Neural cell (in vitro differentiated cells): ENCODE data around the gene ATP6V1F. TPM values are rescaled to one million over a fixed set of nuclear protein-coding genes. Genes with fewer than 3 reads are reported as not detected.

Experiments
- H2AFZ ChIP-seq: fragments of 200-600, 300-800 bp; sonication (generic), shearing (Covaris generic); 2 replicates; pipeline ENCODE4 v1.6.0; 2014; ENCODE audit warnings: low read depth, mild to moderate bottlenecking, antibody characterized with exemption, low read length, moderate library complexity
- H3F3A ChIP-seq: fragments of 200-600 bp; shearing (Covaris generic); 2 replicates; pipeline ENCODE4 v1.6.1; 2016; ENCODE audit warnings: mild to moderate bottlenecking, moderate library complexity, mixed read lengths, antibody characterized with exemption, low read length; ENCODE audit not compliant: insufficient read depth, poor library complexity, severe bottlenecking
- H3K27ac ChIP-seq: fragments of 200-600, 300-800 bp; sonication (generic), shearing (Covaris generic); 2 replicates; pipeline ENCODE4 v1.5.1; 2014; ENCODE audit warnings: mild to moderate bottlenecking, low read length, moderate library complexity
- H3K27me3 ChIP-seq: fragments of 300-800, 200-600 bp; sonication (generic), shearing (Covaris generic); 2 replicates; pipeline ENCODE4 v1.6.0; 2014; ENCODE audit warnings: mild to moderate bottlenecking, low read depth, low read length, moderate library complexity; ENCODE audit not compliant: insufficient read depth
- H3K36me3 ChIP-seq: fragments of 300-800, 200-600 bp; sonication (generic), shearing (Covaris generic); 2 replicates; pipeline ENCODE4 v1.5.1; 2014; ENCODE audit warnings: mild to moderate bottlenecking, antibody characterized with exemption, low read length, moderate library complexity; ENCODE audit not compliant: insufficient read depth
- H3K4me2 ChIP-seq: fragments of 300-800, 200-600 bp; sonication (generic), shearing (Covaris generic); 2 replicates; pipeline ENCODE4 v1.6.0; 2014; ENCODE audit warnings: mild to moderate bottlenecking, low read length
- H3K4me3 ChIP-seq: fragments of 300-800, 200-600 bp; sonication (generic), shearing (Covaris generic); 2 replicates; pipeline ENCODE4 v1.5.1; 2014; ENCODE audit warnings: mild to moderate bottlenecking, low read length, moderate library complexity
- H3K79me2 ChIP-seq: fragments of 200-600 bp; shearing (Covaris generic); replicated peaks from 2 replicates; pipeline ENCODE4 v1.6.0; 2014; ENCODE audit warnings: mild to moderate bottlenecking, low read length, moderate library complexity; ENCODE audit not compliant: insufficient read depth
- H3K9ac ChIP-seq: fragments of 300-800, 200-600 bp; sonication (generic), shearing (Covaris generic); 2 replicates; pipeline ENCODE4 v1.6.1; 2016; ENCODE audit warnings: mild to moderate bottlenecking, low read length, mixed read lengths
- H3K9me2 ChIP-seq: fragments of 200-600 bp; shearing (Covaris generic); 2 replicates; pipeline ENCODE4 v1.6.1; 2016; ENCODE audit warnings: mild to moderate bottlenecking, low read length, mixed read lengths; ENCODE audit not compliant: insufficient read depth
- H3K9me3 ChIP-seq: fragments of 200-600, 300-800 bp; sonication (generic), shearing (Covaris generic); 2 replicates; pipeline ENCODE4 v1.6.1; 2016; ENCODE audit warnings: mild to moderate bottlenecking, mixed run types, low read length, moderate library complexity, mixed read lengths
- H4K20me1 ChIP-seq: fragments of 200-600 bp; shearing (Covaris generic); 2 replicates; pipeline ENCODE4 v1.6.1; 2016; ENCODE audit warnings: mild to moderate bottlenecking, mixed run types; ENCODE audit not compliant: insufficient read depth
- CTCF ChIP-seq: fragments of 450-650 bp; IDR thresholded peaks from 2 replicates; pipeline ENCODE4 v1.5.1; 2014; ENCODE audit warnings: antibody characterized with exemption, mild to moderate bottlenecking, moderate library complexity; ENCODE audit not compliant: poor library complexity, severe bottlenecking
- EP300 ChIP-seq: fragments of 450-650 bp; conservative IDR thresholded peaks from 2 replicates; pipeline ENCODE4 v1.6.1; 2014; ENCODE audit warnings: antibody characterized with exemption, mild to moderate bottlenecking, moderate library complexity; ENCODE audit not compliant: poor library complexity, severe bottlenecking
- EZH2 ChIP-seq: fragments of 200-600, 300-800 bp; shearing (Covaris generic), sonication (generic); IDR thresholded peaks from 2 replicates; pipeline ENCODE4 v1.6.1; 2014; ENCODE audit warnings: antibody characterized with exemption, low read length, borderline replicate concordance, mild to moderate bottlenecking; ENCODE audit not compliant: insufficient read depth, poor library complexity, severe bottlenecking
- MXI1 ChIP-seq: fragments of 450-650 bp; conservative IDR thresholded peaks from 2 replicates; pipeline ENCODE4 v1.6.1; 2014; ENCODE audit warnings: antibody characterized with exemption, mild to moderate bottlenecking; ENCODE audit not compliant: poor library complexity, severe bottlenecking
- POLR2AphosphoS5 ChIP-seq: IDR thresholded peaks from 2 replicates; pipeline ENCODE4 v1.6.1; 2012
- RAD21 ChIP-seq: fragments of 450-650 bp; conservative IDR thresholded peaks from 2 replicates; pipeline ENCODE4 v1.6.1; 2014; ENCODE audit warnings: antibody characterized with exemption, mild to moderate bottlenecking, moderate library complexity
- REST ChIP-seq: IDR thresholded peaks from 2 replicates; pipeline ENCODE4 v1.6.1; 2012; ENCODE audit warnings: borderline replicate concordance
- SMC3 ChIP-seq: fragments of 450-650 bp; conservative IDR thresholded peaks from 2 replicates; pipeline ENCODE4 v1.6.1; 2014; ENCODE audit warnings: antibody characterized with exemption, mild to moderate bottlenecking, moderate library complexity; ENCODE audit not compliant: poor library complexity
- TAF1 ChIP-seq: IDR thresholded peaks from 2 replicates; pipeline ENCODE4 v1.6.1; 2012; ENCODE audit warnings: low read depth
- polyA plus RNA-seq: library from polyadenylated mRNA; depleted of rRNA; stranded (reverse); fragments of >200 nt; gene quantifications from 2 replicates; pipeline ENCODE4 v1.2.3, GENCODE V29; 2014

ATP6V1F gene
- polyA plus RNA-seq, 1 donor from 2014 or later = 246 TPM

DNA sequence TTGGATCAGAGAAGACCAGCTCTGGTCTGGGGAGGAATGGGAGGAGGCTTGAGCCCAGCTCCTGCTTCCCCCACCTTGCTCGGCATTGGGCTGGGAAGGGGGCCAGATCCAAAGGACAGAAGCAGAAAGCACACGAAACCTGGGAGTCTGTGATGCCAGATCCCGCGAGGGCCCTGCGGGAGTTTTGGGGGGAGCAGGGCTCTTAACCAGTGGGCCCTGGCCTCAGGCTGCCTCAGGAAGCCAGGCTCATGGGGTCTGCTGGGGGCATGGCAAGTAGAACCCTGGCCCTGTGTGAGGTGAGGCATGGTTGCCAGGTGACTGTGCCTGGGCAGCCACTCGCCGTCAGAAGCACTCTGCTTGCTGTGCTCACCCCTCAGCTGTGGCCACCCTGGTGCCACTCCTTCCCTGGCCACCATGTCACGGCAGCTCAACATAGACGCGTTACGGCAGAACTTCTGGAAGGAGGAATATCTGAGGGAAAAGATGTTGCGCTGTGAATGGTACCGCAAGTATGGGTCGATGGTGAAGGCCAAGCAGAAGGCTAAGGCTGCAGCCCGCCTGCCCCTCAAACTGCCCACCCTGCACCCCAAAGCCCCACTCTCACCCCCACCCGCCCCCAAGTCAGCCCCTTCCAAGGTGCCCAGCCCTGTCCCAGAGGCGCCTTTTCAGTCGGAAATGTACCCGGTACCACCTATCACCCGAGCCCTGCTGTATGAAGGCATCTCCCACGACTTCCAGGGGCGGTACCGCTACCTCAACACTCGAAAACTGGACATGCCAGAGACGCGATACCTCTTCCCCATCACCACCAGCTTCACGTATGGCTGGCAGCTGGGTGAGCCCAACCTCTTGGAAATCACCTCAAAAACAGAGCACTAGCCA, 3.6 kb downstream of the ATP6V1F start:
- H3K36me3 ChIP-seq = no peaks in the 10 kb centered on the region
- peaks cover 27% of the 10 kb centered on the region for H3K27me3 ChIP-seq
- no peaks in the 10 kb centered on the region for H4K20me1 ChIP-seq
- H3K9ac ChIP-seq = no peak overlapping the region
- peaks cover 11% of the 10 kb centered on the region for H3K79me2 ChIP-seq
- TF ChIP-seq TAF1 = no peak
- no peak overlapping the region for H2AFZ ChIP-seq
- no peak overlapping the region for H3K4me2 ChIP-seq
- no peaks in the 10 kb centered on the region for H3K9me2 ChIP-seq
- H3K9me3 ChIP-seq = no peaks in the 10 kb centered on the region
- H3K27ac ChIP-seq = no peak overlapping the region
- no peak overlapping the region for H3K4me3 ChIP-seq
- H3F3A ChIP-seq = no peaks in the 10 kb centered on the region

DNA sequence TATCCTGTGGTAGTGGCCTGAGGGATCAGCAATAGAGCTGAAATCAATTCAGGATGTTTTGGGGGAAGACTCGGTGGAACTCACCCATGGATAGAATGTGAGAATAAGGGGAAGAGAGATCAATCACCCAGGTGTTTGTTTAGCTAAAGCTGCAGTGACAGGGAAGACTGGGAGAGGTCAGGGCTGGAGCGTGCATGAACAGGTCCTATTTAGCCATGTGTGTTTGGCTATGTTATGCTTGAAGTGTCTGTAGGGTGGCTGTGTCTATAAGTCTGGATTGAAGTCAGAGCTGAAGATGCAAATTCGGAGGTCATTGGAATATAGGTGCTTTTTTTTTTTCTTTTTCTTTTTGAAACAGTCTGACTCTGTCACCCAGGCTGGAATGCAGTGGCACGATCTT, 4.6 kb downstream of the ATP6V1F start:
- Histone ChIP-seq H3K9ac (no peak overlapping the region), H3K36me3 (no peaks in the 10 kb centered on the region), H3K9me2 (no peaks in the 10 kb centered on the region), H3K27ac (no peak overlapping the region), H3K9me3 (no peaks in the 10 kb centered on the region), H2AFZ (no peak overlapping the region), H3K4me3 (no peak overlapping the region), H3K79me2 (peaks cover 11% of the 10 kb centered on the region), H3K27me3 (peaks cover 27% of the 10 kb centered on the region), H3F3A (no peaks in the 10 kb centered on the region), H4K20me1 (no peaks in the 10 kb centered on the region), H3K4me2 (no peak overlapping the region)
- no peak for TF ChIP-seq CTCF
- no peak for TF ChIP-seq POLR2AphosphoS5

DNA sequence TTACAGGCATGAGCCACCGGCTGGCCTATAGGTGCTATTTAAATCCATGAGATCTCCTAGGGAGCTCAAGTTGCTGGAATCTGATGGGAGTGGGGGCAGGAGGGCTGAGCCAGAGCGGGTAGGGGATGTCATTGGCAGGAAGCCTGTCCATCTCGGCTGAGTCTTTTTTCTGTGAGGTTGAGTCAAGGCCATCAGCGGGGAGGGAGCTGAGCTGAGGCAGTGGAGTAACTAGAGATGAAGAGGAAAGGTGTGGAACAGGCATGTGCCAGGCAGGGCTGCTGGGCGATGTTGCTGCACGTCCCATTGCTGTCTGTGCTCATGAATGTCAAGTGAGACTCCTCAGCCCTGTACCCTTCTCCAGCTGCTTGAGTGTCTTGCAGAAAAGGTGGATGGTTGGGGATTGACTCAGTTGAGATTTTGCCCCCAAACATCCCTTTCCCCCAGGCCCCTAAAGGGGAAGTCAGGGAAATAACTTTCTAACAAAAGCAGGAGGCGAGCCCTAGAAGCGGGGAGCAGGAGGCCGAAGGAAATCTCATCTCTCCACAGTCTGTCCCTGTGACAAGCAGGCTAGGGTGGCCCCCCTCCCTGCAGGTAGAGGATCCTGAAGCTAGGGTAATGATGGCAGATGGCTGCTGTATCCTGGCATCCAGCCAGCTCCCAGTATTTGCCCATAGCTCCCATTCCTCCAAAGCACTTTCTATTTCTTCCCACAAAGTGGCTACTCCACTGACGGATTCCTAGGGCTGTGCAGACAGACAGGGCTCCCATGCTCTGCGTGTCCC, 5.4 kb downstream of the ATP6V1F start:
- Histone ChIP-seq H3K4me3 (no peak overlapping the region), H3K27ac (no peak overlapping the region)

More for the DNA sequence above, 5.4 kb downstream of the ATP6V1F start:
- peaks cover 27% of the 10 kb centered on the region for H3K27me3 ChIP-seq
- H3K9ac ChIP-seq = no peak overlapping the region
- no peaks in the 10 kb centered on the region for H4K20me1 ChIP-seq
- H3K36me3 ChIP-seq = no peaks in the 10 kb centered on the region
- H3K9me2 ChIP-seq = no peaks in the 10 kb centered on the region
- TF ChIP-seq REST (no peak), TAF1 (no peak), EP300 (no peak), POLR2AphosphoS5 (no peak), MXI1 (no peak), CTCF (no peak), RAD21 (no peak), SMC3 (no peak), EZH2 (no peak)
- H3K9me3 ChIP-seq = no peaks in the 10 kb centered on the region
- H3K79me2 ChIP-seq = peaks cover 11% of the 10 kb centered on the region
- no peak overlapping the region for H2AFZ ChIP-seq
- no peak overlapping the region for H3K4me2 ChIP-seq
- no peaks in the 10 kb centered on the region for H3F3A ChIP-seq
